K562 (cell line): ENCODE data around the gene SLCO2A1. TPM values are rescaled to one million over a fixed set of nuclear protein-coding genes. Genes with fewer than 3 reads are reported as not detected.

ENCODE experiments used
- ATAC-seq: fragments of 200-7000 bp; cut with Tn5 transposase; 3 replicates; pipeline ENCODE4 v1.9.1; 2020; ENCODE audit warnings: moderate library complexity
- BruUV-seq: library from RNA; stranded (reverse); fragments of 400-500 nt; replicated peaks from 2 replicates; lab custom pipeline; 2021; lab: Mats Ljungman, UMichigan
- CTCF ChIA-PET: fragments of 300-600 bp; formaldehyde crosslinking; extraction: SDS; loops from one replicate; lab custom pipeline; 2021; ENCODE audit warnings: low intra/inter-chr PET ratio; lab: Yijun Ruan, JAX
- POLR2A ChIA-PET: fragments of 300-600, 350-650 bp; sonication (Branson Sonifier 250); formaldehyde crosslinking; extraction: SDS; loops from one replicate; lab custom pipeline; 2021; ENCODE audit warnings: antibody characterized with exemption, inconsistent platforms; lab: Yijun Ruan, JAX
- DNase-seq, 4 experiments: peaks; one replicate each; pipeline versions ENCODE4 v3.0.0 to v3.0.0-alpha.2; 2011 to 2018; ENCODE audit warnings: low spot score in 3 of 4, mixed read lengths in 3 of 4; ENCODE audit errors: extremely low read depth in 1 of 4
- FAIRE-seq: peaks from 2 replicates; lab custom pipeline; 2011; peaks lifted over from hg19 to GRCh38; lab: Jason Lieb, UNC
- H2AFZ ChIP-seq: 2 replicates; pipeline ENCODE4 v1.6.0; 2011; ENCODE audit warnings: low read depth, low read length, control low read depth, inconsistent platforms
- H3K27ac ChIP-seq: fragments of 200-600 bp; 3 replicates; pipeline ENCODE4 v1.8.0; 2011; ENCODE audit warnings: low read depth, mild to moderate bottlenecking, control low read depth, inconsistent platforms, low read length, moderate library complexity, mixed read lengths; ENCODE audit errors: extremely low read depth
- H3K27me3 ChIP-seq, 2 experiments: fragments of 300-600 bp in 1 of 2; 2 replicates in 1 of 2; 3 replicates in 1 of 2; pipeline versions ENCODE4 v1.6.0 to v1.8.0; 2011; ENCODE audit warnings: inconsistent platforms in 2 of 2, low read length in 2 of 2, mild to moderate bottlenecking in 1 of 2, mixed read lengths in 1 of 2, moderate library complexity in 1 of 2; ENCODE audit not compliant: control insufficient read depth in 2 of 2, insufficient read depth in 2 of 2
- H3K36me3 ChIP-seq: fragments of 300-600 bp; 3 replicates; pipeline ENCODE4 v1.8.0; 2011; ENCODE audit warnings: mild to moderate bottlenecking, low read length, inconsistent platforms; ENCODE audit not compliant: control insufficient read depth, insufficient read depth
- H3K4me1 ChIP-seq, 2 experiments: fragments of 200-600 bp in 1 of 2; replicated peaks in 1 of 2; 2 replicates in 1 of 2; 3 replicates in 1 of 2; pipeline versions ENCODE4 v1.5.1 to v1.8.0; 2011; ENCODE audit warnings: inconsistent platforms in 2 of 2, low read length in 2 of 2, mild to moderate bottlenecking in 1 of 2, mixed read lengths in 1 of 2, moderate library complexity in 1 of 2; ENCODE audit not compliant: control insufficient read depth in 2 of 2, insufficient read depth in 2 of 2
- H3K4me2 ChIP-seq: 2 replicates; pipeline ENCODE4 v1.6.1; 2011; ENCODE audit warnings: low read length, control low read depth, inconsistent platforms, mixed read lengths; ENCODE audit not compliant: insufficient read depth
- H3K4me3 ChIP-seq: fragments of 200-600 bp; sonication (generic), shearing (Covaris generic); 2 replicates; pipeline ENCODE4 v1.5.1; 2016; ENCODE audit warnings: control low read depth, inconsistent platforms
- H3K79me2 ChIP-seq: fragments of 200-600 bp; 3 replicates; pipeline ENCODE4 v1.8.0; 2011; ENCODE audit warnings: low read length, inconsistent platforms; ENCODE audit not compliant: control insufficient read depth, insufficient read depth
- H3K9ac ChIP-seq, 2 experiments: 2 replicates each; pipeline versions ENCODE4 v1.6.0 to v1.6.1; 2011; ENCODE audit warnings: low read depth in 2 of 2, low read length in 2 of 2, control low read depth in 1 of 2, inconsistent platforms in 1 of 2, mild to moderate bottlenecking in 1 of 2, mixed read lengths in 1 of 2; ENCODE audit not compliant: insufficient read depth in 1 of 2
- H3K9me1 ChIP-seq: one replicate; pipeline ENCODE4 v1.6.0; 2011; ENCODE audit warnings: inconsistent platforms, mild to moderate bottlenecking, low read length, moderate library complexity; ENCODE audit not compliant: control insufficient read depth, insufficient read depth
- H3K9me3 ChIP-seq: replicated peaks from 2 replicates; pipeline ENCODE4 v1.5.1; 2011; ENCODE audit warnings: low read depth, low read length, inconsistent platforms; ENCODE audit not compliant: control insufficient read depth, insufficient read depth
- H4K20me1 ChIP-seq: replicated peaks from 2 replicates; pipeline ENCODE4 v1.6.1; 2011; ENCODE audit warnings: low read length, inconsistent platforms, mixed read lengths; ENCODE audit not compliant: control insufficient read depth, insufficient read depth
- ILK ChIP-seq: fragments of 450-650 bp; IDR thresholded peaks from 2 replicates; pipeline ENCODE4 v1.6.1; 2016; ENCODE audit warnings: missing genetic modification characterization, low read depth, mild to moderate bottlenecking, missing compliant biosample characterization, moderate library complexity, borderline replicate concordance
- JUN ChIP-seq, 2 experiments: sonication (generic) in 1 of 2; formaldehyde crosslinking in 1 of 2; IDR thresholded peaks; 2 replicates each; pipeline versions ENCODE4 v1.6.1 to v1.8.0; 2012 to 2022; ENCODE audit warnings: borderline replicate concordance in 2 of 2, mild to moderate bottlenecking in 2 of 2, improper control_type of control experiment in 1 of 2, low read depth in 1 of 2, low read length in 1 of 2, missing genetic modification reagents in 1 of 2
- MTF1 ChIP-seq: fragments of 250-450 bp; sonication (Bioruptor Pico); IDR thresholded peaks from 2 replicates; pipeline ENCODE4 v1.9.0; 2021; ENCODE audit warnings: moderate library complexity, mild to moderate bottlenecking, inconsistent platforms, borderline replicate concordance
- NCOA4 ChIP-seq: fragments of 450-650 bp; IDR thresholded peaks from 2 replicates; pipeline ENCODE4 v1.6.1; 2018; ENCODE audit warnings: mild to moderate bottlenecking; ENCODE audit not compliant: partially characterized antibody
- ZBTB17 ChIP-seq: fragments of 450-650 bp; formaldehyde crosslinking; IDR thresholded peaks from 2 replicates; pipeline ENCODE4 v1.4.0; 2020; ENCODE audit warnings: mild to moderate bottlenecking
- ZNF395 ChIP-seq: fragments of 200-800 bp; sonication (Bioruptor generic); IDR thresholded peaks from 2 replicates; pipeline ENCODE4 v1.6.1; 2017; ENCODE audit warnings: missing genetic modification characterization, missing compliant biosample characterization
- WGBS: fragments of 100-300 bp; shearing (Covaris generic); methylation state at CpG from one replicate; pipeline ENCODE4 v1.1.6; 2016; ENCODE audit warnings: low coverage, mixed read lengths; ENCODE audit not compliant: insufficient coverage; ENCODE audit errors: missing lambda C conversion rate; 5-methylcytosine and 5-hydroxymethylcytosine counted together
- in situ Hi-C: fragments of 300-500 bp; cut with MboI; formaldehyde crosslinking; loops from 4 replicates; pipeline ENCODE4 v1.15.0; 2018; ENCODE audit warnings: inconsistent platforms, mixed read lengths
- intact Hi-C: fragments of 100-400 bp; cut with micrococcal nuclease; formaldehyde crosslinking; loops from 2 replicates; pipeline ENCODE4 v1.14.2; 2022
- polyA plus RNA-seq, 8 experiments: library from polyadenylated mRNA; depleted of rRNA in 4 of 8; stranded (reverse) in 5 of 8; unstranded in 3 of 8; fragments of >200 nt; fragmentation: Nextera tagmentation in 2 of 8; fragmentation: Illumina TruSeq in 1 of 8; extraction: Ambion mirVana in 2 of 8; extraction: Trizol in 1 of 8; gene quantifications; 2 replicates each; pipeline versions ENCODE4 v1.2.1 to v1.2.3, GENCODE V29; 2011 to 2014; ENCODE audit warnings: inconsistent platforms in 1 of 8, missing spikeins in 1 of 8
- total RNA-seq, 7 experiments: library from RNA; depleted of rRNA in 6 of 7; stranded (reverse); fragments of >200 nt in 6 of 7; fragmentation: Illumina TruSeq in 2 of 7; extraction: Trizol in 2 of 7; gene quantifications; 2 replicates each; pipeline versions ENCODE4 v1.2.1 to v1.2.3, GENCODE V29; 2011 to 2021; ENCODE audit warnings: low replicate concordance in 1 of 7
- TF ChIP-seq, protein P1 (sequence below): fragments of 200-800 bp; sonication (Bioruptor generic); IDR thresholded peaks from 2 replicates; pipeline ENCODE4 v1.6.1; 2017; ENCODE audit warnings: missing genetic modification characterization, missing compliant biosample characterization

SLCO2A1 gene
- total and polyA plus RNA-seq, 9 of the 15 experiments (the other 6 are each of a cell fraction or from before 2014, with no cell fraction given) = 0.16 to 1.0 TPM; not detected in 7

DNA sequence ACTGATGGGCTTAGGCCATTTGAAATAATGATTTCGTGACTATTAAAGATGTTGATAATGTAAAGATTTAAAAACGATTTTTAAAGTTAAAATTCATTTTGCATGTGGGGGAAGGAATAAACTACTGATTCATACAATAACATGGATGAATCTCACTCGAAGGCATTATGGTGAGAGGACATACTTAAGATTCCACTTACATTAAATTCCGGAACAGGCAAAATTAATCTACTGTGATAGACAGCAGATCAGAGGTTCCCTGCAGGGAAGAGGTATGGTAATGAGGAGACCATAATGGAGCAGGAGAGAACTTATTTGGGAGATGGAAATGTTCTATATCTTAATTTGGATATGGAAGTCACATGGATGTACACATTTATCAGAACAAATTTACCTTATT is 105.7 kb downstream of the SLCO2A1 start:
- Histone ChIP-seq H3K79me2 (no peaks in the 10 kb centered on the region), H4K20me1 (no peaks in the 10 kb centered on the region; the same call in 1 of the 2 replicates), H3K9me3 (no peaks in the 10 kb centered on the region), H3K9me1 (no peaks in the 10 kb centered on the region), H3K4me1 (peaks cover 0 to 16% of the 10 kb centered on the region in 2 experiments; a peak in 3 of 5 replicates), H3K27ac (no peak overlapping the region), H3K36me3 (no peaks in the 10 kb centered on the region), H3K27me3 (peaks cover 3 to 18% of the 10 kb centered on the region in 2 experiments; a peak in 4 of 5 replicates), H3K4me3 (no peak overlapping the region), H3K9ac (no peak overlapping the region), H2AFZ (no peak overlapping the region), H3K4me2 (no peak overlapping the region)
- WGBS = 8% methylated on average over 4 of the region's 4 CpGs
- no TSS peak for BruUV-seq
- CTCF ChIA-PET = no interaction called here
- DNase-seq (no peak), FAIRE-seq (no peak), ATAC-seq (no peak)
- in situ Hi-C loops (loop anchor here (25.0 kb wide), 1 partner anchor 262 kb away; the partner anchor contains the start of gene TOPBP1), intact Hi-C loops (loop anchor here (10.0 kb wide), 1 partner anchor 1199 kb away; the partner anchor contains the start of gene NPHP3)
- no peak for TF ChIP-seq ZNF395
- no peak for TF ChIP-seq ZBTB17 (CRISPR knock-in tag)
- TF ChIP-seq NCOA4 = no peak
- TF ChIP-seq MTF1 = no peak
- no peak for TF ChIP-seq ILK (tag)
- TF ChIP-seq, protein P1, sequence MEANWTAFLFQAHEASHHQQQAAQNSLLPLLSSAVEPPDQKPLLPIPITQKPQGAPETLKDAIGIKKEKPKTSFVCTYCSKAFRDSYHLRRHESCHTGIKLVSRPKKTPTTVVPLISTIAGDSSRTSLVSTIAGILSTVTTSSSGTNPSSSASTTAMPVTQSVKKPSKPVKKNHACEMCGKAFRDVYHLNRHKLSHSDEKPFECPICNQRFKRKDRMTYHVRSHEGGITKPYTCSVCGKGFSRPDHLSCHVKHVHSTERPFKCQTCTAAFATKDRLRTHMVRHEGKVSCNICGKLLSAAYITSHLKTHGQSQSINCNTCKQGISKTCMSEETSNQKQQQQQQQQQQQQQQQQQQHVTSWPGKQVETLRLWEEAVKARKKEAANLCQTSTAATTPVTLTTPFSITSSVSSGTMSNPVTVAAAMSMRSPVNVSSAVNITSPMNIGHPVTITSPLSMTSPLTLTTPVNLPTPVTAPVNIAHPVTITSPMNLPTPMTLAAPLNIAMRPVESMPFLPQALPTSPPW (CRISPR knock-in tag) = no peak
- TF ChIP-seq JUN (IDR thresholded peaks at IDR 0.05; ENCODE audit: borderline replicate concordance, low read depth, low read length) = no peak
- TF ChIP-seq JUN (CRISPR knock-in tag; IDR thresholded peaks at IDR 0.05; ENCODE audit: borderline replicate concordance) = no peak
- TF ChIP-seq, all 486 proteins: peak for 0
- POLR2A ChIA-PET = no interaction called here
